Left ventricle myocardium inferior (tissue), 1 donor: ENCODE results near the gene TRAF1. TPM values are rescaled to one million over a fixed set of nuclear protein-coding genes. Genes with fewer than 3 reads are reported as not detected.

Experiments
- DNase-seq: peaks from one replicate; pipeline ENCODE4 v3.0.0-alpha.2; 2020
- H3K27ac ChIP-seq: fragments of 200-600 bp; replicated peaks from 2 replicates; pipeline ENCODE4 v1.8.0; 2021
- H3K27me3 ChIP-seq: fragments of 200-600 bp; 2 replicates; pipeline ENCODE4 v1.8.0; 2021; ENCODE audit warnings: low read depth
- H3K36me3 ChIP-seq: fragments of 200-600 bp; 2 replicates; pipeline ENCODE4 v1.8.0; 2021
- H3K4me1 ChIP-seq: fragments of 200-600 bp; 2 replicates; pipeline ENCODE4 v1.8.0; 2021
- H3K4me3 ChIP-seq: fragments of 200-600 bp; 2 replicates; pipeline ENCODE4 v1.8.0; 2021; ENCODE audit warnings: mild to moderate bottlenecking, moderate library complexity
- H3K9me3 ChIP-seq: fragments of 200-600 bp; replicated peaks from 2 replicates; pipeline ENCODE4 v1.8.0; 2021
- intact Hi-C: fragments of 100-400 bp; cut with micrococcal nuclease; formaldehyde crosslinking; loops from one replicate; pipeline ENCODE4 v1.11.0; 2022
- total RNA-seq: library from RNA; stranded (reverse); fragmentation: NEBNext Ultra II Directional; extraction: Animal tissue kit (Norgen Biotek cat#: 25700); gene quantifications from one replicate; pipeline ENCODE4 v1.2.1, GENCODE V29; 2021
- TF ChIP-seq, protein P1 (sequence below): fragments of 200-600 bp; IDR thresholded peaks from 2 replicates; pipeline ENCODE4 v1.8.0; 2021; ENCODE audit warnings: antibody characterized with exemption, mild to moderate bottlenecking, borderline replicate concordance
- donor health status: DM: no; HTN: yes; CAD: no; lungs with severe emphysema.

Gene TRAF1
- total RNA-seq, 1 donor from 2014 or later, result 2.6 TPM

DNA sequence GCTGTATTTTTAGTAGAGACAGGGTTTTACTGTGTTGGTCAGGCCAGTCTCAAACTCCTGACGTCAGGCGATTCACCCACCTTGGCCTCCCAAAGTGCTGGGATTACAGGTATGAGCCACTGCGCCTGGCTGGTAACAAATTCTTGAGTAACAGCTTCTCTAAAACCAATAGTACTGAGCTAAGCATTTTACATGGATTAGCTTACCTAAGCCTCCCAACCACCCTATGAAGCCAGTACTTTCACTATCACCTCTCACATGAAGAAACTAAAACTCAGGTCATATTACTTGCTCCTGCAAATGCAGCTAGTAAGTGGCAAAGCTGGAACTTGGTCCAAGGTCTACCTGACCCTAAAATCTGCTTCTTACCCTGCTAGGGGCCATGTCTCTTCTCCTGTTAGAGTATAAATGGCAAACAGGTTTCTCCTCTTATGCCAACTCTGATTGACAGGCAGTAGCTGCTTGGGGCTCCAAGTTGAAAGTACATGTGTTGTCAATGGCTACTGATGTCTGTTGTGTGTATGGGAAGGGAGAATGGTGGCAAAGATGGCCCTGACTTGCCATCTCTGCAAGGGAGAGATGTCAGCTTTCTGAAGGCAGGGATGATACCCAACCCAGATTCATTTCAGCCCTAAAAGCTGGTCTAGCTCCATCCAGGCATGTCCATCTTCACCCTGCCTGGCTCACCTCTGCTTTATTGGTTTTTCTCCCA, 53.6 kb downstream of the TRAF1 start:
- H3K27me3 ChIP-seq, result no peaks in the 10 kb centered on the region
- peaks cover 5% of the 10 kb centered on the region for H3K36me3 ChIP-seq
- intact Hi-C loops, result loop anchor here (10.0 kb wide), 1 partner anchor 52 kb away; the partner anchor contains the start of gene TRAF1
- H3K27ac ChIP-seq, result no peak overlapping the region
- no peak overlapping the region for H3K4me3 ChIP-seq
- H3K9me3 ChIP-seq, result no peaks in the 10 kb centered on the region
- TF ChIP-seq, protein P1, sequence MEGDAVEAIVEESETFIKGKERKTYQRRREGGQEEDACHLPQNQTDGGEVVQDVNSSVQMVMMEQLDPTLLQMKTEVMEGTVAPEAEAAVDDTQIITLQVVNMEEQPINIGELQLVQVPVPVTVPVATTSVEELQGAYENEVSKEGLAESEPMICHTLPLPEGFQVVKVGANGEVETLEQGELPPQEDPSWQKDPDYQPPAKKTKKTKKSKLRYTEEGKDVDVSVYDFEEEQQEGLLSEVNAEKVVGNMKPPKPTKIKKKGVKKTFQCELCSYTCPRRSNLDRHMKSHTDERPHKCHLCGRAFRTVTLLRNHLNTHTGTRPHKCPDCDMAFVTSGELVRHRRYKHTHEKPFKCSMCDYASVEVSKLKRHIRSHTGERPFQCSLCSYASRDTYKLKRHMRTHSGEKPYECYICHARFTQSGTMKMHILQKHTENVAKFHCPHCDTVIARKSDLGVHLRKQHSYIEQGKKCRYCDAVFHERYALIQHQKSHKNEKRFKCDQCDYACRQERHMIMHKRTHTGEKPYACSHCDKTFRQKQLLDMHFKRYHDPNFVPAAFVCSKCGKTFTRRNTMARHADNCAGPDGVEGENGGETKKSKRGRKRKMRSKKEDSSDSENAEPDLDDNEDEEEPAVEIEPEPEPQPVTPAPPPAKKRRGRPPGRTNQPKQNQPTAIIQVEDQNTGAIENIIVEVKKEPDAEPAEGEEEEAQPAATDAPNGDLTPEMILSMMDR, result no peak
- H3K4me1 ChIP-seq, result peaks cover 29% of the 10 kb centered on the region
- no peak for DNase-seq

- Histone ChIP-seq H3K9me3 (no peaks in the 10 kb centered on the region), H3K4me3 (no peak overlapping the region), H3K27ac (peak overlapping the region; percentile 88), H3K27me3 (no peaks in the 10 kb centered on the region), H3K36me3 (peaks cover 12% of the 10 kb centered on the region), H3K4me1 (peaks cover 9% of the 10 kb centered on the region)
- no peak for DNase-seq
- intact Hi-C loops, result loop anchor here (10.0 kb wide), 1 partner anchor 55 kb away; the partner anchor contains the start of gene TRAF1
- TF ChIP-seq, protein P1, result no peak
Observed at GRCh38 chr9:120870206-120870605, 56.4 kb downstream of the TRAF1 start.

- Histone ChIP-seq H3K27me3 (no peaks in the 10 kb centered on the region), H3K27ac (peak overlapping the region; percentile 88), H3K4me3 (no peak overlapping the region), H3K36me3 (peaks cover 12% of the 10 kb centered on the region), H3K4me1 (peaks cover 9% of the 10 kb centered on the region), H3K9me3 (no peaks in the 10 kb centered on the region)
- TF ChIP-seq, protein P1, result no peak
- no peak for DNase-seq
- intact Hi-C loops, result loop anchor here (10.0 kb wide), 1 partner anchor 55 kb away; the partner anchor contains the start of gene TRAF1
Observed at GRCh38 chr9:120869726-120870125, 56.9 kb downstream of the TRAF1 start.

GRCh38 chr9:120869360-120869687, 57.3 kb downstream of the TRAF1 start:
- Histone ChIP-seq H3K9me3 (no peaks in the 10 kb centered on the region), H3K36me3 (peaks cover 12% of the 10 kb centered on the region), H3K27ac (peak overlapping the region; percentile 88), H3K4me3 (peak overlapping the region; percentile 71), H3K27me3 (no peaks in the 10 kb centered on the region), H3K4me1 (peaks cover 9% of the 10 kb centered on the region)
- intact Hi-C loops, result no loop called here
- TF ChIP-seq, protein P1, result no peak
- no peak for DNase-seq

- peak overlapping the region; percentile 71 for H3K4me3 ChIP-seq
- peak; percentile 95 for DNase-seq
- peaks cover 12% of the 10 kb centered on the region for H3K36me3 ChIP-seq
- TF ChIP-seq, protein P1, result peak; percentile 44
- no peaks in the 10 kb centered on the region for H3K9me3 ChIP-seq
- peaks cover 9% of the 10 kb centered on the region for H3K4me1 ChIP-seq
- H3K27me3 ChIP-seq, result no peaks in the 10 kb centered on the region
- intact Hi-C loops, result no loop called here
- H3K27ac ChIP-seq, result peak overlapping the region; percentile 88
Observed at GRCh38 chr9:120868676-120869359, 57.8 kb downstream of the TRAF1 start.
